NCI-H82 (cell line): ENCODE measurements around the gene SEBOX.

ENCODE experiments used
- DNase-seq: peaks from one replicate; lab custom pipeline; 2025; lab: John Stamatoyannopoulos, UW

SEBOX gene

GRCh38 chr17:28364665-28365363 is at the start of gene SEBOX:
Gene SEBOX (minus strand): TSS chr17:28365199. CDS start chr17:28365151, 48 bp downstream.
- no peak for DNase-seq

GRCh38 chr17:28413804-28414203 is 48.8 kb upstream of the SEBOX start:
- DNase-seq = no peak

- no peak for DNase-seq
These were observed 47.1 kb upstream of the SEBOX start for GRCh38 chr17:28412099-28412498.

DNA sequence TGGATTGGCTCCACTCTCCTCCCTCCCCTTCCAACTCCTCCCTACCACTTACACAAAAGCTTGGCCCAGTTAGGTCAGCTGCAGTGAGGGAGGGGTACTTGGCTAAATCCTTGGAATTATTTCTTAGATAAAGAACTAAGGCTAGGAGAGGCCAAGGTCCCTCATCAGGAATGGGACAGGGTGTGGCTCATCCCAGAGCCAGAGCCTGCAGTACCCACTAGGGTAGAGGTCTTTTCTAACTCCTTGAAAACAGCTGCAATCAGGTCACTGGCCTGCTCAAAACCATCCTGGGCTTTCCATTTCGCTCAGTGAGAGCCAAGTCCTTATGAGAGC is 42.9 kb upstream of the SEBOX start:
- DNase-seq = no peak

DNA sequence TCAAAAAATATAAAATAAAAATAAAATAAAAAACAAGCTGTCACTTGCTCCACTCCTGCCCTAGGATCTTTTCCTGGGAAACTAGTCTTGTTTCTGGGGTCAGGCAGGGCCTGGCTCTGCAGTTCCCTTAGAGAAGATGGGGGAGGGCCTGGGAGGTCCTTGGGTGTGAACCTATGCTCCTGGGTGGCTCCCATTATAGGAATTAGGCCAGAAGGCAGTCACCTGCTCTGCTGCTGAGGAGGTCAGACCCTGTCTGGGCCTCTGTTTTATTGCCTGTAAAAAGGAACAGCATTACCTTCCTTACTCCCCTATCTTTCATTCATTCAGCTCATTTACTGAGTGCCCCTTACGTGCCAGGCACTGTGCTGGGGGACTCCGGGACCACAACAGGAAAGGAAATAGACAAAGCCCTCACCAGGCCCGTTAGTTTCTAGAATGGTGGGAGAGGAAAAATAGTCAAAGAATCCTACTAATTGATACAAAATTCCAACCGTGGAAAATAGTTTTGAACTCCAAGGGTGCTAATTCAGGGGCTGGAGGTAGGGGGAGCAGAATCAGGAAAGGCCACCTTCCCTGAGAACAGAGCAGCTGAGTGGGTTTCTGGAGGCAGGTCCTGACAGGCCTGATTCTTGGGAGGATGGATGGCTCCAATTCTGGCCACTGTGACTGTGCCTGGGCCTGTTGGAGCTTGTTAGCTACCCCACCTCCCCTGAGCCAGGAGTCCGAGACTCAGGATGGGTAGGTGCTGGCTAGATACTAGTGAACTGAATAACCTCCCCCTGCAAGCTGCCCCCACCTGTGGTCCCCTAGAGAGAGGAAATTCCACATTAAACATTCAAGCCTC is 42.4 kb upstream of the SEBOX start:
- peak; percentile 50 for DNase-seq

- DNase-seq = peak; percentile 71
These were observed 41.4 kb upstream of the SEBOX start for GRCh38 chr17:28406473-28406814.

- DNase-seq = peak; percentile 88
These were observed 40.9 kb upstream of the SEBOX start, which contains the start of gene SLC46A1 for GRCh38 chr17:28405632-28406472. Gene SLC46A1 (minus strand): TSS chr17:28406212. CDS start chr17:28406114, 98 bp downstream.

- peak; percentile 38 for DNase-seq
These were observed 40.0 kb upstream of the SEBOX start for GRCh38 chr17:28404812-28405570.

DNA sequence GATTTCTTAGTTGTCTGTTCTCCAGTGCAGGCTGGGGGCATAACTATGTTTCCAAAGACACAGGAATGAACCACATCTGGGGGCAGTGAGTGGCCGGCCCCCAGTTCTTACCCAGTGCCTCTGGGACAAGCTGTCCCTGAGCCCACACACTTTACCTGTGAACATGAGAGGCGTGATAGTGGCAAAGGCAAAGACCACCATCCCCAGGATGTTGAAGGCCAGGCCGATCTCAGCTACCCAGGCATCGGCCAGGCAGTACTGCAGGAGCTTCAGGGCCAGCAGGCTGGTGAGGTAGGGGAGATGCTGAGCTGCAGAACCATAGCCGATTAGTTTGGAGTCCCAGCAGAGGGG is 39.4 kb upstream of the SEBOX start:
- DNase-seq = no peak

GRCh38 chr17:28404007-28404406 is 39.0 kb upstream of the SEBOX start:
- no peak for DNase-seq

GRCh38 chr17:28402844-28403243 is 37.8 kb upstream of the SEBOX start:
- no peak for DNase-seq

DNA sequence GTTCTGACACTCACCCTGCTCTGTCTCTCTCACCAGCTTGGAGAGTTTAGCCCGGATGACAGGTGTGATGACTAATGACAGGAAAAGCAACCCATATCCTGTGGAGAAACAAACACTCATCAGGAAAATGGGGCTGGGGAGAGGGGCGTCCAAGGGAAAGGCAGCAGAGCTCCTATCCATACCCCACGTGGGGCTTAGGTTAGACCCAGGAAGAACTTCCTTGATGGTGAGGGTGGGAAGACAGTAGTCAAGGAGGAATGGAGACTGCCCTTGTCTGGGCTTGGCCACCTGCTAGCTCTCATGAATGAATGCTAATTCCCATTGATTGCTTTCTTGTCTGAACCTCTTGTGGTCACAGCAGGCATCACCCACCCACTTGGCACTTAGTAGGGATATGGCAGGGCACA is 37.2 kb upstream of the SEBOX start:
- DNase-seq = peak; percentile 35

GRCh38 chr17:28399808-28400207 is 34.8 kb upstream of the SEBOX start:
- no peak for DNase-seq

GRCh38 chr17:28398280-28398981 is 33.4 kb upstream of the SEBOX start:
- DNase-seq = no peak

GRCh38 chr17:28397687-28398279 is 32.8 kb upstream of the SEBOX start:
- DNase-seq = no peak

DNA sequence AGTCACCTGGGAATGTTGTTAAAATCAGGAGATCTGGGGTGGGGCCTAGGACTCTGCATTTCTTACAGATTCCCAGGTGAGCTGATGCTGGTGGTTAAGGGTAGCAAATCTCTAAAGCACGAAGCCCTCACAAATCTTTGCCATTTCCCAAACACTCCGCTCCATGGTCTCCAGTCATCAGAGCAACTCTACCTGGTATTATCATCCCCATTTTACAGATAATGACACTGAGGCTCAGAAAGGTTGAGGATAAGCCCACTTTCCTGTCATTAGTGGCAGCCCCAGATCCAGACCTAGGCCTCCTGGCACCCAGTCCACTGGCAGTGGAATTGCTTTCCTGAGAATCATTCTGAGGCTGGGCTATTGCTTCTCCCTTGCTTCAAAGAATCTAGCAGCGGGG is 32.3 kb upstream of the SEBOX start:
- no peak for DNase-seq

GRCh38 chr17:28396635-28397239 is 31.7 kb upstream of the SEBOX start:
- no peak for DNase-seq

GRCh38 chr17:28395968-28396367 is 31.0 kb upstream of the SEBOX start:
- DNase-seq = no peak

- no peak for DNase-seq
These were observed 30.4 kb upstream of the SEBOX start for GRCh38 chr17:28395426-28395825.

- DNase-seq = no peak
These were observed 29.5 kb upstream of the SEBOX start for GRCh38 chr17:28394337-28395116.
